SJCRH30 (cell line): ENCODE results near the gene ZNRD2. TPM values are rescaled to one million over a fixed set of nuclear protein-coding genes. Genes with fewer than 3 reads are reported as not detected.

Experiments used
- DNase-seq, 2 experiments: peaks; one replicate each; pipeline ENCODE4 v3.0.0-alpha.2; 2015 to 2020
- H3K27ac ChIP-seq: fragments of 250-450 bp; sonication (Bioruptor Pico); 2 replicates; pipeline ENCODE4 v1.5.1; 2020; ENCODE audit warnings: mild to moderate bottlenecking, moderate library complexity
- H3K27me3 ChIP-seq: fragments of 250-450 bp; sonication (Bioruptor Pico); 2 replicates; pipeline ENCODE4 v1.5.1; 2020; ENCODE audit warnings: mild to moderate bottlenecking, moderate library complexity
- H3K36me3 ChIP-seq: fragments of 250-450 bp; sonication (Bioruptor Pico); 2 replicates; pipeline ENCODE4 v1.5.1; 2020; ENCODE audit warnings: mild to moderate bottlenecking, moderate library complexity
- H3K4me1 ChIP-seq: fragments of 250-450 bp; sonication (Bioruptor Pico); 2 replicates; pipeline ENCODE4 v1.5.1; 2020; ENCODE audit warnings: mild to moderate bottlenecking, moderate library complexity
- H3K4me3 ChIP-seq: fragments of 250-450 bp; sonication (Bioruptor Pico); 2 replicates; pipeline ENCODE4 v1.5.1; 2020; ENCODE audit warnings: mild to moderate bottlenecking, moderate library complexity
- H3K9me3 ChIP-seq: fragments of 250-450 bp; sonication (Bioruptor Pico); replicated peaks from 2 replicates; pipeline ENCODE4 v1.5.1; 2020; ENCODE audit warnings: mild to moderate bottlenecking, moderate library complexity
- total RNA-seq: library from RNA; depleted of rRNA; stranded (reverse); fragments of >200 nt; shearing (Covaris generic); gene quantifications from 2 replicates; pipeline ENCODE4 v1.2.3, GENCODE V29; 2014

The ZNRD2 gene
- total RNA-seq, 1 experiment from 2014 or later = 32.6 TPM

GRCh38 chr11:65532388-65533064 lies 37.8 kb upstream of the ZNRD2 start:
- DNase-seq = no peak
- Histone ChIP-seq H3K9me3 (no peaks in the 10 kb centered on the region), H3K4me3 (no peak overlapping the region), H3K36me3 (peaks cover 15% of the 10 kb centered on the region), H3K27me3 (no peaks in the 10 kb centered on the region), H3K4me1 (peaks cover 7% of the 10 kb centered on the region), H3K27ac (no peak overlapping the region)

GRCh38 chr11:65535102-65535501 lies 35.2 kb upstream of the ZNRD2 start:
- peaks cover 14% of the 10 kb centered on the region for H3K4me1 ChIP-seq
- no peak overlapping the region for H3K27ac ChIP-seq
- H3K4me3 ChIP-seq = no peak overlapping the region
- peaks cover 22% of the 10 kb centered on the region for H3K36me3 ChIP-seq
- no peaks in the 10 kb centered on the region for H3K9me3 ChIP-seq
- no peaks in the 10 kb centered on the region for H3K27me3 ChIP-seq
- DNase-seq = no peak

GRCh38 chr11:65536412-65537295 lies 33.6 kb upstream of the ZNRD2 start:
- no peak for DNase-seq
- no peak overlapping the region for H3K4me3 ChIP-seq
- H3K4me1 ChIP-seq = peaks cover 14% of the 10 kb centered on the region
- H3K27ac ChIP-seq = no peak overlapping the region
- no peaks in the 10 kb centered on the region for H3K27me3 ChIP-seq
- peaks cover 18% of the 10 kb centered on the region for H3K36me3 ChIP-seq
- no peaks in the 10 kb centered on the region for H3K9me3 ChIP-seq

GRCh38 chr11:65537296-65537597 lies 33.0 kb upstream of the ZNRD2 start:
- no peak for DNase-seq

DNA sequence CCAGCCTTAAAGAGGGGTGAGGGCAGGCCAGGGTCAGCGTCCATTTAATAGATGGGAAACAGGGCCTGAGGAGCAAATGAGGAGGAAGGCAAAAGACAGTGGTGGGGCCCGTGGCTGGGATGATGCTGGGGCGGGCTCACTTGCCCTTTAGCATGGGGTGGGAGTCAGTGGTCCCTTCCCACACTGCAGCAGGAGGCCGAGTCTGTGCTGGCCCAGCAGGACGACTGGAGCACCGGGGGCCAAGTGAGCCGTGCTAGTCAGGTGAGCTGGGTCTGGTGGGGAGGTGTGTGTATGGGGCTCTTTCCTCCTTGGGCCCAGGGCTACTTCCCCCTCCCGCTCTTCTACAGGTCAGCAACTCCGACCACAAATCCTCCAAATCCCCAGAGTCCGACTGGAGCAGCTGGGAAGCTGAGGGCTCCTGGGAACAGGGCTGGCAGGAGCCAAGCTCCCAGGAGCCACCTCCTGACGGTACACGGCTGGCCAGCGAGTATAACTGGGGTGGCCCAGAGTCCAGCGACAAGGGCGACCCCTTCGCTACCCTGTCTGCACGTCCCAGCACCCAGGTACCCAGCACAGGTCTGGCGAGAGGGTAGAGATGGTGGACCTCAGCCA lies 32.6 kb upstream of the ZNRD2 start:
- H3K27me3 ChIP-seq = no peaks in the 10 kb centered on the region
- H3K4me3 ChIP-seq = no peak overlapping the region
- no peaks in the 10 kb centered on the region for H3K9me3 ChIP-seq
- DNase-seq = peak; percentile 75 to 76
- peaks cover 14% of the 10 kb centered on the region for H3K36me3 ChIP-seq
- H3K4me1 ChIP-seq = peaks cover 14% of the 10 kb centered on the region
- no peak overlapping the region; the same call in 1 of the 2 replicates for H3K27ac ChIP-seq

More at GRCh38 chr11:65537296-65537597, 33.0 kb upstream of the ZNRD2 start:
- Histone ChIP-seq H3K4me1 (peaks cover 14% of the 10 kb centered on the region), H3K9me3 (no peaks in the 10 kb centered on the region), H3K27ac (no peak overlapping the region), H3K27me3 (no peaks in the 10 kb centered on the region), H3K4me3 (no peak overlapping the region), H3K36me3 (peaks cover 18% of the 10 kb centered on the region)

DNA sequence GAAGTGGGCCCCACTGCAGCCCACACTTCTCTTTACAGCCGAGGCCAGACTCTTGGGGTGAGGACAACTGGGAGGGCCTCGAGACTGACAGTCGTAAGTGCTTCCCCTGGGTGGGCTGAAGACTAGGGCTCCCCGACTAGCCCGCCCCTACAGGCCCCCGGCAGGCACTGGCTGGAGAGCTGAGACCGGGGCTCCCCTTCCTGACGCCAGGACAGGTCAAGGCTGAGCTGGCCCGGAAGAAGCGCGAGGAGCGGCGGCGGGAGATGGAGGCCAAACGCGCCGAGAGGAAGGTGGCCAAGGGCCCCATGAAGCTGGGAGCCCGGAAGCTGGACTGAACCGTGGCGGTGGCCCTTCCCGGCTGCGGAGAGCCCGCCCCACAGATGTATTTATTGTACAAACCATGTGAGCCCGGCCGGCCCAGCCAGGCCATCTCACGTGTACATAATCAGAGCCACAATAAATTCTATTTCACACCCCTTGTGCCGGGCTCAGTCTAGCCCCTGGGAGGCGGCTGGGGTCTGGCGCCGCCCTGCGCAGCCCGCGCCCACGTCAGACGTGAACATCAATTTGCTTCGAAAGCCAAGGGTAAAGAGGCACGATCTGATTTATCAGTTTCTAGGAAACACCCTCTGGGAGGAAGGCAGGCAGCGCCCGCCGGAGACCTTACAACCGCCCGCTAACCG lies 31.9 kb upstream of the ZNRD2 start:
- H3K36me3 ChIP-seq = peaks cover 11% of the 10 kb centered on the region
- no peak for DNase-seq
- no peak overlapping the region for H3K4me3 ChIP-seq
- H3K9me3 ChIP-seq = no peaks in the 10 kb centered on the region
- peaks cover 14% of the 10 kb centered on the region for H3K4me1 ChIP-seq
- H3K27ac ChIP-seq = no peak overlapping the region; the same call in 1 of the 2 replicates
- no peaks in the 10 kb centered on the region for H3K27me3 ChIP-seq

DNA sequence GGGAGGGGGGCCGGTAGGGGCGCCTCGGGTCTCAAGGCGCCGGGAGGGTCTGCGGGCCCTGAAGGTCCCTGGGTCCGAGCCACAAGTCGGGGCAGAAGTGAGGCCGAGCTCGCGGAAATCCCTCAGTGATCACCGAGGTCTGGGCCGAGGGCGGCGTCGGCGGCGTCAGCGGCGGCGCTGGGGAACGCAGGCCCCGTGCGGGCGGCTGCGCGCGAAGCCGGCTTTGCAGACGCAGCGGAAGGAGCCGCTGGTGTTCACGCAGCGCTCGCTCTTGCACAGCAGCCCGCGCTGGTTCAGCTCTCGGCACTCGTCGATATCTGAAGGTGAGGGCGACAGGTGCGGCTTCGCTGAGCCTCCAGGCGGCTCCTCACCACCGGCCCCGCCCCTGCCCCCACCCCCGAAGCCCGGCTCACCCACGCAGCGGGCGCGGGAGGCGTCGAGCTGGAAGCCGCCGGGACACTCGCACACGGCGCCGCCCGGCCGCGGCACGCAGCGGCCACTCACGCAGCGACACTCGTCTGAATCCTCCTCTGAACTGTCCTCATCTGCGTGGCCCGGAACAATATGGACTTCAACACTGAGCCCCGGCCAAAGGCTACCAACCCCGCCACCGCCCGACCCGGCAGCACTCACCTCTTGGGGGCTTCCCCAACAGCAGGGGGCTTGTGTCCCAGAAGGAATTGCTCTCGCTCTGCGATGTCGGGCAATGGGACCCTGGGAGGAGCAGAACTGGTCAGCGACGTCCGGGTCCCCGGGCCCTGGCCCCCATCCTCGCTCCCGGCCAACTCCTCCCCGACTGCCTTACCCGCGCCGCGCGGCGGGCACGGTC lies 31.1 kb upstream of the ZNRD2 start:
- Histone ChIP-seq H3K4me3 (no peak overlapping the region), H3K9me3 (no peaks in the 10 kb centered on the region), H3K27me3 (no peaks in the 10 kb centered on the region), H3K36me3 (peaks cover 11% of the 10 kb centered on the region), H3K27ac (no peak overlapping the region), H3K4me1 (peaks cover 14% of the 10 kb centered on the region)
- no peak for DNase-seq

GRCh38 chr11:65539744-65540289 lies 30.5 kb upstream of the ZNRD2 start:
- no peak for DNase-seq
- Histone ChIP-seq H3K9me3 (no peaks in the 10 kb centered on the region), H3K27ac (no peak overlapping the region), H3K36me3 (peaks cover 11% of the 10 kb centered on the region), H3K4me3 (no peak overlapping the region), H3K4me1 (peaks cover 14% of the 10 kb centered on the region), H3K27me3 (no peaks in the 10 kb centered on the region)

GRCh38 chr11:65540290-65541092 lies 29.8 kb upstream of the ZNRD2 start:
- Histone ChIP-seq H3K9me3 (no peaks in the 10 kb centered on the region), H3K27ac (no peak overlapping the region), H3K36me3 (peaks cover 11% of the 10 kb centered on the region), H3K4me3 (no peak overlapping the region), H3K4me1 (peaks cover 14% of the 10 kb centered on the region), H3K27me3 (no peaks in the 10 kb centered on the region)
- DNase-seq = peak in 1 of 2 experiments; percentile 51

DNA sequence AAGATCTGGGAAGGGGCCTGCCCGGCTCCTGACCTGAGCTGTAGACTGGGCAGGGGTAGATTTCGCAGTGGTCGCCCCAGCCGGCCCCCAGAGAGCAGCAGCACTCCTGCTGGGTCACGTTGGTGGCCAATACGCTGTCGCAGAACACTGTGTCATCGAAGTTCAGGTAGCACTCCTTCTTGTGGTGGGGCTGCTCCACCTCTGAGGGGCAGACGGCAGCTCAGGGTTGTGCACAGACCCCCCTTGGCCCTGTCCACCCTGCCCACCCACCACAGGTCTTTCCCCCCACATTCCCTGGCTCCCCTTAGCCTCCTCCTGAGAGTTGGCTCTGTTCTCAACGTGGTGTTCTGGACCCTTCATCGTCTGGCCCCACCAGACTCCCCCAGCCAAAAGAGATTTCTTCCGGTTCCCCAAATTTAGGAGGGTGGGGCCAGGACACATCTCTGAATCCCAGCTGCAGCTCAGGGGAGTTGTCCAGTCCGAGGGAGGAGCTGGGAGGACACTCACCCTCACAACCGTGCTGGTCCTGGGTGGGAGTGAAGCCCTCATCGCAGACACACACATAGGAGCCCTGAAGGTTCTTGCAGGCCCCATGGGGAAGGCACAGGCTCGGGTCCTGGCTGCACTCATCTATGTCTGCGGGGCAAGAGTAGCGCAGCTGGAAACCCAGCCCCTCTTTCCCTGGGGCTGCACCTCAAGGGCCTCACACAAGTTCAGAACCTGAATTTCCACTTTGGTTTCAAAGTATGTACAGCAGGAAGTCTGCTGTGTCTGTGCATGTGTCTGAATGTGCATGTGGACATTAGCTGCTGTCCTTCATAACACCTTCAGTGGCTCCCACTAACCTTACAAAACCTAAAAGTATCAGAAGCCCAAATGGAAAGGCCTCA lies 28.9 kb upstream of the ZNRD2 start:
- no peak overlapping the region for H3K4me3 ChIP-seq
- H3K27ac ChIP-seq = no peak overlapping the region
- peaks cover 11% of the 10 kb centered on the region for H3K36me3 ChIP-seq
- no peak for DNase-seq
- H3K4me1 ChIP-seq = peaks cover 14% of the 10 kb centered on the region
- no peaks in the 10 kb centered on the region for H3K9me3 ChIP-seq
- H3K27me3 ChIP-seq = no peaks in the 10 kb centered on the region

- H3K4me3 ChIP-seq = no peak overlapping the region
- H3K27ac ChIP-seq = no peak overlapping the region
- H3K27me3 ChIP-seq = no peaks in the 10 kb centered on the region
- no peaks in the 10 kb centered on the region for H3K9me3 ChIP-seq
- no peak for DNase-seq
- peaks cover 11% of the 10 kb centered on the region for H3K36me3 ChIP-seq
- peaks cover 4% of the 10 kb centered on the region; the same call in 1 of the 2 replicates for H3K4me1 ChIP-seq
Measured at GRCh38 chr11:65542738-65543390, 27.4 kb upstream of the ZNRD2 start.

DNA sequence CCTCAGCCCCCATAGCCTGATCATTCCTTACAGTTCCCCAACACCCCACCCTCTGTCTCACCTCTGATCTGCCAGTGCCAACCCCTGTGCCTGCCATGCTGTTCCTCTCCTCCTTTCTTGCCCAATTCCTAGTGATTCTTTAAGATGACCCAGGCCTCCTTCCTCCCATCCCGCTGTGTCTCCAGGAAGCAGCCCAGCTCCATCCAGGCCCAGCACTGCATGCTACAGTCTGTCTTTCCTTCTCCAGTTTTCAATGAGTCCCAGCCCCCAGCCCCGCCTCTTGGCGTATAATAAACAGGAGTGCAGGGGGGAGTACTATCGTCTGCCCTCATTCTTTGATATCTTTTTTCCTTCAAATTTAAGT lies 24.4 kb upstream of the ZNRD2 start:
- no peak for DNase-seq
- no peak overlapping the region for H3K4me3 ChIP-seq
- no peaks in the 10 kb centered on the region for H3K4me1 ChIP-seq
- H3K36me3 ChIP-seq = peaks cover 4% of the 10 kb centered on the region; the same call in 1 of the 2 replicates
- H3K27ac ChIP-seq = no peak overlapping the region
- H3K9me3 ChIP-seq = no peaks in the 10 kb centered on the region
- no peaks in the 10 kb centered on the region for H3K27me3 ChIP-seq
